Progenitor cell of endocrine pancreas (in vitro differentiated cells): Measurements from ENCODE around the gene L3MBTL3. TPM values are rescaled to one million over a fixed set of nuclear protein-coding genes. Genes with fewer than 3 reads are reported as not detected.

ENCODE experiments used
- DNase-seq: peaks from one replicate; pipeline ENCODE4 v3.0.0; 2021; ENCODE audit warnings: low spot score; ENCODE audit not compliant: unreplicated experiment
- H3K27ac Mint-ChIP-seq: 2 replicates; pipeline ENCODE4 v1.8.0; 2021; ENCODE audit warnings: mild to moderate bottlenecking, moderate library complexity, mixed read lengths
- H3K27me3 Mint-ChIP-seq: 2 replicates; pipeline ENCODE4 v1.8.0; 2021; ENCODE audit warnings: mixed read lengths
- H3K36me3 Mint-ChIP-seq: 2 replicates; pipeline ENCODE4 v1.8.0; 2022; ENCODE audit warnings: mixed read lengths; ENCODE audit not compliant: insufficient read depth
- H3K4me1 Mint-ChIP-seq: 2 replicates; pipeline ENCODE4 v1.8.0; 2021; ENCODE audit warnings: low read depth, mixed read lengths
- H3K4me3 Mint-ChIP-seq: 2 replicates; pipeline ENCODE4 v1.8.0; 2021; ENCODE audit warnings: low read depth, mild to moderate bottlenecking, moderate library complexity, mixed read lengths
- H3K9me3 Mint-ChIP-seq: 2 replicates; pipeline ENCODE4 v1.8.0; 2021; ENCODE audit warnings: low read depth, mixed read lengths
- CTCF ChIP-seq: fragments of 200-600 bp; sonication (generic); IDR thresholded peaks from one replicate; pipeline ENCODE4 v1.5.0; 2021; ENCODE audit warnings: antibody characterized with exemption, mild to moderate bottlenecking; ENCODE audit not compliant: unreplicated experiment
- total RNA-seq: library from RNA; stranded (reverse); gene quantifications from 2 replicates; pipeline ENCODE4 v1.2.1, GENCODE V29; 2021

The L3MBTL3 gene
- total RNA-seq, 1 donor from 2014 or later, result 30.3 TPM

GRCh38 chr6:130026859-130027258 lies 8.5 kb downstream of the L3MBTL3 start:
- Mint-ChIP-seq H3K27me3 (peaks cover 3% of the 10 kb centered on the region), H3K4me1 (peaks cover 1% of the 10 kb centered on the region), H3K9me3 (no peaks in the 10 kb centered on the region), H3K27ac (no peak overlapping the region), H3K4me3 (no peak overlapping the region), H3K36me3 (peaks cover 6% of the 10 kb centered on the region)
- no peak for TF ChIP-seq CTCF
- no peak for DNase-seq

- no peak for TF ChIP-seq CTCF
- no peak overlapping the region for H3K4me3 Mint-ChIP-seq
- H3K27me3 Mint-ChIP-seq, result no peaks in the 10 kb centered on the region
- H3K36me3 Mint-ChIP-seq, result peaks cover 10% of the 10 kb centered on the region
- H3K9me3 Mint-ChIP-seq, result no peaks in the 10 kb centered on the region
- no peak overlapping the region for H3K27ac Mint-ChIP-seq
- no peaks in the 10 kb centered on the region for H3K4me1 Mint-ChIP-seq
- DNase-seq, result no peak
Measured at GRCh38 chr6:130027948-130028347, 9.6 kb downstream of the L3MBTL3 start.

- Mint-ChIP-seq H3K9me3 (no peaks in the 10 kb centered on the region), H3K36me3 (peaks cover 8% of the 10 kb centered on the region), H3K27me3 (no peaks in the 10 kb centered on the region), H3K4me3 (no peak overlapping the region), H3K27ac (no peak overlapping the region), H3K4me1 (no peaks in the 10 kb centered on the region)
- TF ChIP-seq CTCF, result no peak
- DNase-seq, result no peak
Measured at GRCh38 chr6:130029163-130029562, 10.8 kb downstream of the L3MBTL3 start.

GRCh38 chr6:130032758-130033340 lies 14.5 kb downstream of the L3MBTL3 start:
- Mint-ChIP-seq H3K27me3 (no peaks in the 10 kb centered on the region), H3K4me1 (no peaks in the 10 kb centered on the region), H3K9me3 (no peaks in the 10 kb centered on the region), H3K4me3 (no peak overlapping the region), H3K36me3 (peaks cover 5% of the 10 kb centered on the region), H3K27ac (no peak overlapping the region)
- no peak for TF ChIP-seq CTCF
- DNase-seq, result no peak

GRCh38 chr6:130033949-130034348 lies 15.6 kb downstream of the L3MBTL3 start:
- TF ChIP-seq CTCF, result no peak
- DNase-seq, result no peak
- H3K4me1 Mint-ChIP-seq, result no peaks in the 10 kb centered on the region
- no peak overlapping the region for H3K4me3 Mint-ChIP-seq
- H3K36me3 Mint-ChIP-seq, result peaks cover 5% of the 10 kb centered on the region
- H3K27ac Mint-ChIP-seq, result no peak overlapping the region
- H3K27me3 Mint-ChIP-seq, result no peaks in the 10 kb centered on the region
- no peaks in the 10 kb centered on the region for H3K9me3 Mint-ChIP-seq
